ENCODE measurements around the gene TACC2.

DNA sequence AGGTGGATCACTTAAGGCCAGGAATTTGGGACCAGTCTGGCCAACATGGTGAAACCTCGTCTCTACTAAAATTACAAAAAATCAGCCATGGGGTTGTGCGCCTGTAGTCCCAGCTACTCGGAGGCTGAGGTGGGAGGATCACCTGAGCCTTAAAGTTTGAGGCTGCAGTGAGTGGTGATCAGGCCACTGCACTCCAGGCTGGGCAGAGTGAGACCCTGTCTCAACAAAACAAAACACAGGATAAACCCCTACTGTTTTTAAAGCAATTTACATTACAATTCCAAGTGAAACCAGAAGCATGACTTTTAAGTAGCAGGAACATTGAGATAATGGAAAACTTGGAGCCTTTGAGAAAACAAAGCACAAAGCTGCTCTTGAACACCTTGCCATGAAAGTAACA is 189.7 kb downstream of the TACC2 start:
- TF ChIP-seq, protein P1, sequence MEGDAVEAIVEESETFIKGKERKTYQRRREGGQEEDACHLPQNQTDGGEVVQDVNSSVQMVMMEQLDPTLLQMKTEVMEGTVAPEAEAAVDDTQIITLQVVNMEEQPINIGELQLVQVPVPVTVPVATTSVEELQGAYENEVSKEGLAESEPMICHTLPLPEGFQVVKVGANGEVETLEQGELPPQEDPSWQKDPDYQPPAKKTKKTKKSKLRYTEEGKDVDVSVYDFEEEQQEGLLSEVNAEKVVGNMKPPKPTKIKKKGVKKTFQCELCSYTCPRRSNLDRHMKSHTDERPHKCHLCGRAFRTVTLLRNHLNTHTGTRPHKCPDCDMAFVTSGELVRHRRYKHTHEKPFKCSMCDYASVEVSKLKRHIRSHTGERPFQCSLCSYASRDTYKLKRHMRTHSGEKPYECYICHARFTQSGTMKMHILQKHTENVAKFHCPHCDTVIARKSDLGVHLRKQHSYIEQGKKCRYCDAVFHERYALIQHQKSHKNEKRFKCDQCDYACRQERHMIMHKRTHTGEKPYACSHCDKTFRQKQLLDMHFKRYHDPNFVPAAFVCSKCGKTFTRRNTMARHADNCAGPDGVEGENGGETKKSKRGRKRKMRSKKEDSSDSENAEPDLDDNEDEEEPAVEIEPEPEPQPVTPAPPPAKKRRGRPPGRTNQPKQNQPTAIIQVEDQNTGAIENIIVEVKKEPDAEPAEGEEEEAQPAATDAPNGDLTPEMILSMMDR (conservative IDR thresholded peaks at IDR 0.05; ENCODE audit: low read length) = no peak
- TF ChIP-seq EZH2phosphoT487 (IDR thresholded peaks at IDR 0.05; ENCODE audit: borderline replicate concordance, low read depth, low read length) = no peak

All from OCI-LY7 (cell line).